Measurements from ENCODE around the gene WDR27.
"Not testable (repeated sequence)": the region's sequence is repeated elsewhere in the genome, so short reads cannot be mapped to it uniquely, and the experiment has no call there.

Gene WDR27

DNA sequence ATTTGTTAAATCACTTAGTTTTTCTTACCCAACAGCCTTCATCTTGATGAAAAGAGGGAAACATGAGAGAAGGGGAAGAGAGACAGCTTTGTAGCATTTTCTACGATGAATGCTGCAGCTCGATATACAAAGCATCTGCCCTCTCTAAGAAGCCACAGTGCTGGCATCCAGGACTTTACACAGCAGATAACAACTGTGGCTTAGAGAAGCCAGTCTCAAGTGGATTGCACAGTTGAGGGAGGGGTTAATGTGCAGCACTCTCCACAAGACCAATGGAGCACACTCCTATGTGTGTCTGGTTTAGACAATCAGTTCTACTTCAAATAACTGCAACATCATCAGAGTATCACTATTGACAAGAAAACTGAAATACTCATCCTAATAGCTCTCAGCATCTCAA is 5.9 kb upstream of the WDR27 start:
- DNase-seq = no peak

DNA sequence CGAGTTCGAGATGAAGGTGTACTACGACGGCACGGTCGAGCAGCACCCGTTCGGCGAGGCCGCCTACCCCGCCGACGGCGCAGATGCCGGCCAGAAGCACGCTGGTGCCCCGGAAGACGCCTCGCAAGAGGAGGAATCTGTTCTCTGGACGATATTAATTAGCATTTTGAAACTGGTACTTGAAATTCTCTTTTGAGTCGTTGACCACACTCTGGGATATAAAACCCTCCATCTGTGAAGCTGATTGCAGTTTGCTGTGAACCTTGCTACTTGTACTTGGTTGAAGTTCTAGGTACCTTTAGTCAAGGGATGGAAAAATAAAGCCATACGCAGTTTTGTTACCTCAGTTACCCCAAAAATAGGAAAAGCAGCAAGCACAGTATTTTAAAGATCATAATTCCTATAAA is 1.0 kb upstream of the WDR27 start:
- no peak for DNase-seq

DNA sequence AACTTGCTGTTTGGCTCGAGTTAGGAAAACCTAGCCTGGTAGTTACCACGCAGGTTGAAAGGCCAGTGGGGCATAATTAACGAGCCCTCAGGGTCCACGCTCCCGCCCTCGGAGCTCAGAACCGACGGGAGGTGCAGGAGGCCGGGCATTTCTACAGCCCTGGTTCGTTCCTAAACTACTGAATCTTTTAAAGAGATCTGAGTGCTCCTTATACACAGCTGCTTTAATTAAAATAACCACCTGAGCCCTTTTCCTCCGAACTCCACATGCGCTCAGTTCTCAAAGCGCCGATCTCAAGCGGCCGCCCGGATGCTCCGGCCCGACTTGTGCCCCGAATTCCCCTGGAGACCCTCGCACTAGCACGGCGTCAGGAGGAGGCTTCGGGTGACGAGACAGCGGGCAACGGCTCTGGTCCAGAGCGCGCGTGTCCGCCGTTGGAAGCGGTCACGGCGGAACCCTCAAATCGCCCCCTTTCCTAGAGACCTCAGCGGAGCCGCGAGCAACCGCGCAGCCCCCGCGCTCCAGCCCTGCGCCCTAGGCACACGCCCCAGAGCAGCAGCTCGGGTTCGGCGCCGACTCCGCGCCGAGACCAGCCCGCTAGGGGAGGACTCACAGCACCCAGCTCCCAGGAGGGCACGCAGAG is 397 bp downstream of the WDR27 start:
- DNase-seq = no peak

DNA sequence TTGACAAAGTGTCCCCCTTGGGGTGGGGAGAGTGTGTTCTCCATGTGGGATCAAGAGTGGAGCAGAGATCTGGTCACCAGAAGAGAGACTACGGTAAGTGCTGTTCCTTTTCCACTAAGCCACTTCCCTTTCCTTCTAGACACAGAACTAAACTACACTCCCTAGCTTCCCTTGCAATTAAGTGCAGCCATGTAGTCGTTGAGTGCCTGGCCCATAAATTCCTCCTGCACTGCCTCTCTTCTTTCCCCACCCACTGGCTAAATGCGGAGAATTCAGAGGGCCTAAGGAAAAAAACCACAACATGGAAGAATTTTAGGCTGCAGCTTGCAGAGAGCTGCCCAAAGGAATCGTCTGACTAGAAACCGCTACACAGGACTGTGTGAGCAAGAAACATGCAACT is 1.5 kb downstream of the WDR27 start:
- DNase-seq = no peak

DNA sequence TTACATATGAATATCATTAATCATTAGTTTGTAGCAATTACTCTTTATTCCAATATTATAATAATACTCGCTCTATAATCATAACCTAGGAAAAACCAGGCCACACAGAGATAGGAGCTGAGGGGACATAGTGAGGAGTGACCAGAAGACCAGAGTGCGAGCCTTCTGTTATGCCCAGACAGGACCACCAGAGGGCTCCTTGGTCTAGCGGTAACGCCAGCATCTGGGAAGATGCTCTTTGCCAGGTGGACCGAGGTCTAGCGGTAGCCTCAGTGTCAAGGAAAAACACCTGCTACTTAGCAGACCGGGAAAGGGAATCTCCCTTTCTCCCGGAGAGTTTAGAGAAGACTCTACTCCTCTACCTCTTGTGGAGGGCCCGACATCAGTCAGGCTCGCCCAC is 4.7 kb downstream of the WDR27 start:
- DNase-seq = not testable (repeated sequence)

DNA sequence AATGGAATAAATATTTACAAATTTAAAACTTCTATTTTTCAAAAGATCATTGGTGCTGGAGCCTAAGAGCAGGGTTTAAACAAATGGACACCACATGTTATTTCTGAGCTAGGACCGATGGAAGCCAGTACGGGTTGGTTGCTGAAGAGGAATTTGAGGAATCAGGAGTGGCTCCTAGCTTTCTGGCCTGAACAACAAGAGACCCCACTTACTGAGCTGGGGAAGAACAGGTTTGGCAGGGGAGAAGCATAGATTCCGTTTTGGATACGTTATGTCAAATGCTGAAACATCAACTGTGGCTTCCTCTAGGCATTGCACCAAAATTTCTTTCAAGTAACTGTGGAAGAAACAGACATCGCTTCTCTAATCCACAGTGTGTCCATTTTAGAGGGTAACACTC is 6.7 kb downstream of the WDR27 start:
- DNase-seq = no peak

DNA sequence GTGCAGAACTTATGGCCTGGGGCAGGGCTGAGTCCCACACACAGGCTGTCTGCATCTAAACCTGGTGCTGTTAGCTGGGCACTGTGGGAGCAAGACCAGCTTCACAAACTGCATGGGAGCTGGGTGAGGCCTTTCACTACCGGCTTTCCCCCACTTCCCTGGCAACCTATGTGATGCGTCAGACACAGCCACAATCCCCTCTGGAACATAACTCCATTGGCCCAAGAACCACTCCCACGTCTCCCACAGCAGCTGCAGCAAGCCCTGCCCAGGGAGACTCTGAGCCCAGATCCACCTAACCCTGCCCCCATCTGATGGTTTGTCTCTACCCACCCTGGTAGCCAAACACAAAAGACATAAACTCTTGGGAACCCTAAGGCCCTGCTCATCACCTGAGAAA is 9.3 kb downstream of the WDR27 start:
- DNase-seq = no peak

DNA sequence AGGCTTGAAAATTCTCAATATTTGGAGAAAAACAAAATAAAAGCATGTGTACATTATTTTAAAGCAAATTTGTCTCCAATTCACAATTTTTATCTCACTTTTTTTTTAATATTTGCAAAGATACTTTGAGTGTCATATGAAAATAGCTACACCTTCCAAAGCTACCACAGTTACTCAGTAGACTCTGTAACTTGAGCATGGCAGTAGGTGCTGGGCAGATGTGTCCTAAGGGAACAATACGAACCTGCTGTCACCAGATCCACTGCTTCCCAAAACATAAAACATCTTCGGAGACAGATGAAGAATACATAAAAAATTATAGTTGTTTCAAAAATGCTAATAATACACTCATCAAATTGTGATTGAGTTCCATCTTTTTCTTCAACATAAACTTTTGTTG is 10.6 kb downstream of the WDR27 start:
- no peak for DNase-seq

DNA sequence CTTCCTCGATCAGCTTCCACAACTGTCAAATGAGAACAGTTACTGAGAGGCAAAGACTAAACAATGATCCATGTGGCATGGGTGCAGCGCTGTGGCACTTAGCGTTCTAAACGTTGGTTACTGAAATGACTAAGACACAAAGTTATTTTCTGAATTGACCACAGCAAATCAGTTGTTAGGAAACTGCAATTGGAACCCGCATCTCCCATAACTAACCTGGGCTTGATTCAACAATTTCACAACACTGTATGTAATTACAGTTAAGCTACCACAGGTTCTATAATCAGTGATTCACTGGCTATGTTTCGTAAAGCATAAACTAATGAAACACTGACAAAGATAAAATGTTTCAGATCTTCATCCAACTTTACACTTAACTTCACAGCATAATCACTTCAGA is 12.5 kb downstream of the WDR27 start:
- DNase-seq = no peak

DNA sequence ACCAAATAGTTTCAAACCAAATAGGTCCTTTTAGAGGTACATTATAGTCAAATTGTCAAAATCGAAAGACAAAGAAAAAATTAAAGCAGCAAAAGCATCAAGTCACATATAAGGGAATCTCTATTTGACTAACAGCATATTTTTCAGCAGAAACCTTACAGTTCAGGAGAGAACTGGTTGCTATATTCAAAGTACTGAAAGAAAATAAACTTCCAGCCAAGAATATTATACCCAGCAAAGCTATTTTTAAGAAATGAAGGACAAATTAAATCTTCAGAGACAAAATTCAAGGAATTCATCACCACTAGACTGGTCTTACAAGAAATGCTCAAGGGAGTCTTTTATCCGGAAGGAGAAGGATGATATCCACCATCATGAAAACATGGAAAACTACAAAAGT is 16.0 kb downstream of the WDR27 start:
- DNase-seq = no peak

DNA sequence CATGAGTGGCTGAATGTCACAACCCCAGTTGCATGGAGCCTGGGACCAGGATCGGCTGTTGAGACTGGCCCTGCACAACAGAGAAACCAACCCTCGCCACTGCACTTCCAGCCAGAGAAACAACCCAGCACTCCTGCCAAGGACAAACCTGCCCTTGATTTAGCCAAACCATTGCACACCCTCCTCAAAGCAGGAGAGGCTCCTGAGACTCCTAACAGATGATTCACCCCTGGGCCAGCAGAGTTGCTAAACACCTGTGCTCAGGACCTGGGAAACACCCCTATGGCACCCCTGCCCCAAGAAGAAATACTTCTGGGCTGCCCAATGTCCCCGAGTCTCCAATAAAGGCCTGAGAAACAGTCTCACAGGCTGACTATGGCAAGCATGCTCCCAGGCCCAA is 17.8 kb downstream of the WDR27 start:
- no peak for DNase-seq

DNA sequence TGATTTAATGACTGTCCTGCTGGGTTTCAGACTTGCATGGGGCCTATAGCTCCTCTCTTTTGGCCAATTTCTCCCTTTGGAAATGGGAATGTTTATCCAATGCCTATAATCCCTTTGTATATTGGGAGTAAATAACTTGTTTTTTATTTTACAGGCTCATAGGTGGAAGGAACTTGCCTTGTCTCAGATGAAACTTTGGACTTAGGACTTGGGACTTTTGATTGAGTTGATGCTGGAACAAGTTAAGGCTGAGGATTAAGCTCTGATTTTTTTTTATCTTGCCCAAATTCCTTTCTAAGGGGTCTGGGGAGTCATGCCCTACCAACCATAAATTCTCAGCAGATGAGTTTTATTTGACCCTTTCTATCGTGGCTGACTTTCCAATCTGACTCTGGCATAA is 23.5 kb downstream of the WDR27 start:
- no peak for DNase-seq

DNA sequence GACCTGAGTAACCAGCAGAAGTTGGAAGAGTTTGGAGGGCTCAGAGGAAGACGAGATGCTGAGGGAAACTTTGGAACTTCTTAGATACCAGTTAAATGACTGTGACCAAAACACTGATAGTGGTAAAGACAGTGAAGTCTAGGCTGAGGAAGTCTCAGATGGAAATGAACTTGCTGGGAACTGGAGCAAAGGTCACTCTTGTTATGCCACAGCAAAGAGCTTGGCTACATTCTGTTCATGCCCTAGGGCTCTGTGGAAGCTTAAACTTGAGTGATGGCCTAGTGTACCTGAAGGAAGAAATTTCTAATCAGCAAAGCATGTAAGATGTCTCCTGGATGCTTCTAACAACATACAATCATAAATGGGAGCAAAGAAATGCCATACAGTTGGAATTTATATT is 24.7 kb downstream of the WDR27 start:
- no peak for DNase-seq

DNA sequence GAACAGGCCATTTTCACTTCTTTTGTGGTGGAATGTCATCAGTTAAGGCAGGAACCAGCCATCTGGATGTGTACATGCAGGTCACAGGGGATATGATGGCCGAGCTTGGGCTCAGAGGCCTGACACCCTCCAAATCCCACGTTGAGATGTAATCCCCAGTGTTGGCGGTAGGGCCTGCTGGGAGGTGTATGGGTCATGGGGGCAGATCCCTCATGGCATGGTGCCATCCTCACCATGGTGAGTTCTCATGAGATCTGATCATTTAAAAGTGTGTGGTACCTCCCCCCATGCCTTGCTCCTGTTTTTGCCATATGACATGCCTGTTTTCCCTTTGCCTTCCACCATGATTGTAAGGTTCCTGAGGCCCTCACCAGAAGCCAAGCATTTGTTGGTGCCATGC is 26.8 kb downstream of the WDR27 start:
- no peak for DNase-seq

DNA sequence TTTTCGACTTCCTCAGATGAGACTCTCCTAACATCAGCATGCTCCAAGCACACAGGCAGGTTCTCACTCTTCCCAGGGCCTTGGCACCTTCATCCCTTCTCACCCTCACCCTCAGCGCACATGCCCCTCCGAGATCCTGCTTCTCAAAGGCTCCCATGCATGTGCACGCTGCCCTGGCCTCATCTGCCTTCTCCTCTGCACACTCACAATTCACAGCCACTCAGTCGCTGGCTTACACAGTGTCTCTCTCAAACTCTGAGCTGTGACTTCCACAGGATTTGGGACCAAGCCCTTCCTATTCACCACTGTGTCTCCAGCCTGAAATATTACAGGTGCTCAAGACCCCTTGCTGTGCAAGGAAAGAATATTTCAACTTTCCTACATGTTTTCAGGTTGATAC is 30.3 kb downstream of the WDR27 start:
- DNase-seq = no peak

DNA sequence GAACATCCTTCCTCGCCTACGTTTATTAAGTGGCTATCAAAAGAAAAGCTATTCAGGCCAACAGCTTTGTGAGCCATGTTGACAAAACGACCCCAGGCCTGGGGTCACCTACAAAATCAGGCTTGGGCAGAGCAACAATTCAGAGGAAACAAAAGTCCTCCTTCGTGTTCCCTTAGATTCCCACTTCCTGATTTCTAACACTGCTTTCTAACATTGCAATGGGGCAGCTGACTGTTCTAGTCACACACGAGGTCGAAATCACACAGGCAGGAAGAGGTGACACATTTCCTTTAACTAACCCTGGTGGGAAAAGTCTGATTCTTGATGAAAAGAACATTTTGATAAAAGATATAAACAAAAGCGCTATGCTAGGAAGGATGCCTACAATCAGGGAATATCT is 31.9 kb downstream of the WDR27 start:
- DNase-seq = no peak

DNA sequence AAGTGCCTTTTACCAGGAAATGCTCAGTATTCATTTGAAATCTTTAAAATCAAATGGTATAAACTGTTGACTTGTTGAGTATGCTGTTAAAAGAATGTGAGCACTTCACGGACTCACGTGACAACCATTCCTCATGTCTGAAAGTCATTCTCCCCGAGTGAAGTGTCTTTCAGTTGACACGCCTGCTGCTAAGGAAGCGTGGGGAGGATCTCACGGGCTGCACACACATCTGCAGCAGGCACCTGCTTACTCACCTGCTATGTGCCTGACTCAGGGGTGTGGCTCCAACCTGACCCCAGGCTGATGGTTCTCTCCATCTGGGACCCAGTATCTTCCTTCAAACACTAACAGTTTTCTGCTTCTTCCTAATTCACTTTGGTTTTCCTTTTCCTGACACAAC is 32.7 kb downstream of the WDR27 start:
- DNase-seq = no peak

DNA sequence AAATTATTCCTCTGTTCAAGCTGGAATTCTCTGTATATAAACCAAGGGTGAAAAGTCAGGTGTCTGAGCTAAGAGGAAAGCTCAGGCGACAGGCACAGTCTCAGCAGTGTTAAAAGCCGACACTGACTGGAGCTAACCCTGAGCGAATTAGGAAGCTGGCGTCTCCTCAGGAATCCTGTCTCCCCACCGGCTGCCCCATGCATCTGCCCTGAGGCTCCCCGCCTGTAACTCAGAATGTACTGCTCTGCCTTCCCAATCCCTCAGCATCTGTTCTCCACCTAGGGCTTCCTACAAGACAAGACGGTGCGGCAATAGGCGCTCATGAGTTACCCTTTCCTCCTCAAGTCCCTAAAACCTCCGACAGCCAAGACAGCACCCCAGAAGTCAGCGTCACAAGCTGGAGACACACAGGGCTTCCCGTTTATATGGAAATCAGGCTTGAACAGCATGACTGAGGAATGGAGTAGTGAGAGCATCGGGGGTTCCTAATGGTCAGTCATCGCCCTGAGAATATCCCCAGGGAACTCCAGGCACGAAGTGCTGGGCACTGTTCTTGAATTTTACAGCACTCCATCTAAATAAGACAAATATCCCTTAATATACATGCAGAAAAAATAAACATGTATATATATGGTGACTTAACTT is 33.5 kb downstream of the WDR27 start:
- DNase-seq = no peak

DNA sequence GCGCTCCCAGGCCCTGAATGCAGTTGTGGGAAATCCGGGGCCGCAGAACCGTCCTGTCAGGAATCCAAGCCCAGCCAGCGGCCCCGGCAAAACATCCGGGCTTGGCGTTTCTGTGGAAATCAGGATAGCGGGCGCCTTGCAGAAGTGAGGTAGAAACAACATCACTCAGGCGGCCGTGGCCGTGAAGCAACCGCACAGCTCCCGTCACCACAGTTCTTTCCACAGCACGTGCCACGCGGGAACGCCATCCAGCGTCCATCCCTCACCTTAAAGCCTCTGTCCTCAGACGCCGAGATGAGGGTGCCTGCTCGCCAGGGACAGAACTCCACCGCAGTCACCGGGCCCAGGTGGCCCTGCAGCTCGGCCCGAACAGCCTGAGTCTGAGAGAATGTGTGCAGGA is 34.1 kb downstream of the WDR27 start:
- DNase-seq = no peak

DNA sequence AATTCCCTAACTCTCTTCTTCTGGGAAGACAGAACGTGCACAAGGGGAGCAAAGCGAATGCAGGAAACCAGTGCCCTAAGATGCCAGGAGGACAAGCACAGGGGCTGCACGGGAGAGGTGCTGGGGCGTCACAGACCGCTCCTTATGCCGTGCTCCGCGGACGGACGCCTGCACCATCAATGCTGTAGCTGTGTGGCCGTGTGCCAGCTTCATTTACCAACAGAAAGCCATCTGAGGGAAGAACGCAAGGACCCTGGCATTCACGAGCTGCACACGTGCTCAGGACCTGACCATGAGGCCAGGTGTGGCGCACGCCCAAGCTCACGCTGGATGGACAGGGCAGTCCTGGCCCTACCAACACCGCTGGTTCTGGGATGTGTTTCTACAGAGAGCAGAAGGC is 35.4 kb downstream of the WDR27 start:
- DNase-seq = no peak

DNA sequence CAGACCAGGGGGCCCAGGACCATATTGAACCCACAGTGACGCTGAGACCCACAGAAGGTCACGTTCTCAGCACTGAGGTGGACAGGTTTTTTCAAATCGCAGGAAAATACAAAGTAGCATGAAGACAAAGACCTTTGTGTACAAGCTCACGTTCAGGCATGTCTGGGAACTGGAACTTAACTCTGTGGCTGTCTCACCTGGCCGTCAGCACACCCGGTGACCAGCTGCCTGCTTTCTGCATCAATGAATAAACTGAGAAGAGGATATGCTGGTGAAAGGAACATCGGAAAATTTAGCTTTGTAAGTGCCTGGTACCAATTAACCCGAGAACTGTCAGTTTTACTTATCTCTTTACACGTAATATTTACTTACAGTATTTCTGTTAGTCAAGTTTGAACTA is 36.5 kb downstream of the WDR27 start:
- no peak for DNase-seq

DNA sequence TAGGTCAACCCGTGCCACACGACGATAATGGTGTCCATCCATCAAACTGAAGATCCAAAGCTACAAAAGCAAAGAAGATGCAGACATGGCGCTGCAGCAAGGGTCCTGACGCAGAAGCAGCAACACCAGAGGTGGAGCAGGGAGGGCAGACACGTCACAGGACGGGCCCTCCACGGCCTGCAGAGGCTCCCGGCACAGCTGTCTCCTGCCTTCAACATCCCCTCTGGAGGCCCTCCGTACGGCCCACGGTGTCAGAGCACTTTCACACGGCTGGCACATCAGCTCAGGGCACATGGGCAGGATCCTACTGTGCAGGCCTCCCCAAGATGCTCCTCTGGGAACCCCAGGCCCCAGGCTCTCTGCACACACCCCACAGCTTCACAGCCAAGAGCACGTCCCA is 37.6 kb downstream of the WDR27 start:
- DNase-seq = no peak

DNA sequence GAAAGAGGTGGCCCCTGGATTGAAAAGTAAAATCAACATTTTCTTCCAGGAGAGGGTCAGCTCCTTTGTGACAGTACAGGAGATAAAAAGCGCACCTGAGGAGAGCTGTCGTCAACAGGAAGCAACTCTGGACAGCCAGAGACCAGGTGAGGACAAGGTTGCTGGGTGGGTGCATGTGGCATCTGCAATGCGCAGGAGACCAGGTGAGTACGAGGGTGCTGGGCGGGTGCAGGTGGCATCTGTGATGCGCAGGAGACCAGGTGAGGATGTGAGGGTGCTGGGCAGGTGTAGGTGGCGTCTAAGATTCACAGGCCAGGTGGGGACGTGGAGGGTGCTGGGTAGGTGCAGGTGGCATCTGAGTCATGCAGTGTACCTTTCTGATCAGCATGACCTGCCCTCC is 38.4 kb downstream of the WDR27 start:
- no peak for DNase-seq

DNA sequence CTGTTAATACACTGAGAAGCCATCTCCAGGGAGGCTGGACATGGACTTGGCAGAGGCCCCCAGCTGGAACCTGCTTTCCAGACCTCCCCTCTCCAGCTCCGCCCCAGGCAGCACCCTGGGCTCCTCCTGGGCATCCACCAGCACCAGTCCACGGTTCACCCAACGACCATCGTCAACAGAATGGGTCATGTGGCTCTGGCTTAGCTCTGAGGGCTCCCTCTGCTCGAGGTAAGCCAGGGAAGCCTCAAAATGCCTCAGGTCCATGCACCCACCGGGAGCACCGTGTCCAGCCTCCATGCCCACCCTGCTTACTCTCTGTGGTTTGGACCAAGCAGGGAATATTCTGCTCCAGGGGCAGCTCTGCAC is 40.5 kb downstream of the WDR27 start:
- DNase-seq = no peak

DNA sequence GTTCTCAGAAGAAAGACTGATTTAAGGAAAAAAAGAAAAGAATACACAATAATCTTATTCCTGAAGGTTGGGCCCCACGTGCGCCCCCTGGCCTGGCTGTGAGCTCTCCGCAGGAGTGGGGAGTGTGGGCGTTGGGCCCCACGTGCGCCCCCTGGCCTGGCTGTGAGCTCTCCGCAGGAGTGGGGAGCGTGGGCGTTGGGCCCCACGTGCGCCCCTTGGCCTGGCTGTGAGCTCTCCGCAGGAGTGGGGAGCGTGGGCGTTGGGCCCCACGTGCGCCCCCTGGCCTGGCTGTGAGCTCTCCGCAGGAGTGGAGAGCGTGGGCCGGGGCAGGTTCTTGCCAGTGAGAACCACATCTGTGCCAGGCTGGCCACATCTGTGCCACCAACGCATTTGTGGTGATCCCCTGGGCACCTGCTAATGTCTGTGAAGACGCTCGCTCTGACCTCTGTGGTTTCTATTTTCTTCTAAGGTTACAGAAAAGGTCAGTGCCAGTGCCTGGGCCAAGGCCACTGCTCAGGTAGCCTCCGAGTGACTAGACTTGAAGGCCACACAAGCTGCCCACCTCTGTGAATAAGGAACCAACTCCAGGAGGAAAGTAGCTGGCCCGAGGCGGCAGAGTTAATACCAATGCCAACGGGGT is 41.0 kb downstream of the WDR27 start:
- DNase-seq = no peak

All from activated CD8-positive, alpha-beta memory T cell treated with anti-CD3 and anti-CD28 coated beads for 24 hours (primary cell).